Activated CD8-positive, alpha-beta memory T cell treated with anti-CD3 and anti-CD28 coated beads, Interleukin-2, amount 50 U/mL, for 1 hour (primary cell): ENCODE results near the gene REXO4.

Experiments used
- DNase-seq: peaks from one replicate; pipeline ENCODE4 v3.0.0-alpha.2; 2020; ENCODE audit errors: extremely low read depth

REXO4 gene

DNA sequence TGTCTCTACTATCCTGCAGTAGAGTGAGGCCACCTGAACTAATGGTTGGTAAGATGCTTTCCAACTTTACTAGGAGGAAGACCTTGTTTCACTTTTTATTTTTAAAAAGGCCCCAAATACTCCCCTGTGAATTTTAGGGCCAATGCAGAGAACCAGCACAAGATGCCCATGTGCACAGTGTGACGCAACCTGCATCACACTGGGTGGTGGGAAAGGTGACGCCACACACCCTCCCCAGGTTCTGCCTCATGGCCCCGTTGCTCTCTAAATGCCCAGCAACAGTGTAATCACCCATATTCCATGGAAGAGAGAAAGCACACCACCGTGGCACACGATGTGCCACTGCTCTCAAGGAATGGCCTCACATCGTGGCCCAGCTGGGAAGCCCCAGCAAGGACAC, 48.4 kb downstream of the REXO4 start:
- DNase-seq: no peak

DNA sequence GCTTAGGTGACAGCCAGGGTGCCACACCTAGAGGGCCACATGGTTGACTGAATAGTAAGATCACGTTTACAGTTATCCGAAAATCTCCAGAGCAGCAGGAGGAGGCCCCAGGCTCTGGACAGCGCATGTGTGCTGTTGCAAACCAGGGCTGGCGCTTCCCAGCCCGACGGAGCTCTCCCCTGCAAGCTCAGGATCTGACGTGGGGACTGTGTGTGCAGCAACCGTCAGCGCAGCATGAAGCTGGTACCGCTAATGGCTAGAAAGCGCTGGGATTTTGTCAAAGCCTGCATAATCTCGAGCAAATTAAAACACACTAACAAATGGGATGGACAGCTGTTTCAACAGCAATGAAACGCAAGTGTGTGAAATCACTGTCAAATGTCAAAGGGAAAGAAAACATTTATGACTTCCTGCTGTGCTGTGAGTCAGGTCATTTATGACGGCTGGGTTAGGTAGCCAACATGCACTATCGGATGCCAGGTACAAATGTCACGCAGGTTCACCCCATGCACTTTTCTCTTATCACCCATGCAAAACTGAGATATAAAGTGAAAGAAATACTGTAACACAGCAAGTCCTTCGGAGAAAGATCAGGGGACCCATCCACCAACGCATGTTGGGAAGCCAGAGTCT, 49.4 kb downstream of the REXO4 start:
- DNase-seq: no peak

DNA sequence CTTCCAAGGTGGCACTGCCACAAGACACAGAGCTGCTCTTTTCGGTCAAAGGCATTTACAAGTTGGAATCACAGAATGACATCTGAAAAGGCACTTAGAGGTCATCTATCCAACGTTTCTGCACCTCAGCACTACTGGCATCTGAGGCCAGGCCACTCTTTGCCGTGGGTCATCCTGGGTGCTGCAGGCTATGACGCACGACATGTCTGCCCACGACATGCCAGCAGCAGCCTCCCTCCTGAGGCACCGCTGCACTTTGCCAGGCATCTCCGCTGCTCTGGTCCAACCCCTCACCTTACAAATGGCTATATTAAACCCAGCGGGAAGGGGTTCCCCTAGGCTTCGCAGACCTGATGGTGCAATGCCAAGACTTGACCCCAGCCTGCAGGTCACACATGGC, 50.0 kb downstream of the REXO4 start:
- DNase-seq: no peak

DNA sequence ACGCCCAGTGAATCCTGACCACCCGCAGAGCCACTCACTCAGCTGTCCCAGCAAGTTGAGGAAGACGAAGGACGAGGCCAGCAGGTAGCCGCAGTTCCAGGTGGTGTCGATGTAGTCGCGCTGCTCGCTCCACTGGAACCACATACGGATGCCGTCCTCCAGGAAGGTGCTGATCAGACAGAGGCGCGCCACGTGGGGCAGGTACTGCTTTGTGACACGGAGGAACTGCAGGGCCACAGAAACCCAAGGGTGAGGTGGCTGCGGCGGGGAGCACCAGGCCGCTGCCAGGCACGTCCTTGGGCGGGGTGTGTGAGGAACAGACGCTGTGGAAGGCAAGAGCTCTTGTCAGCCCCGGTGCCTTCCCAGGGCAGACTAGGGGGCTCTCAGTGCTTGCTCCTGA, 50.6 kb downstream of the REXO4 start:
- DNase-seq: no peak

DNA sequence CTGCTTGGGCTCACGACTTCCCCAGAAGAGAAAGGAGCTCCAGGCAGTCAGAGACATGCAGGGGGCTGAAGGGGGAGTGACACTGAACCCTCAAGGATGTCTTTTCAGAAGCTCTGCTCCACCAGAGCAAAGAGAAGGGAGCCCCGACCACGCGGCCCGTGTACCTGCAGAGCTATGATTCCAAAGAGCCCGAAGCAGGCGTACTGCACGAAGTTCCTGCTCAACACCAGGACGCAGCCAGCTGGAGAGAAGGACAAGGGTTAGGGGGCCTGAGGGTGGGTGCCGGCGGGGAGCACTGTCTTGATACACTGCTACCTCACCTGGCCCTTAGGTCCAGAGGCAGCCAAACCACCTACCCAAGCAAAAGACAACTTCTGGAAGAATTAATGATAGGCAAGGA, 51.4 kb downstream of the REXO4 start:
- no peak for DNase-seq

DNA sequence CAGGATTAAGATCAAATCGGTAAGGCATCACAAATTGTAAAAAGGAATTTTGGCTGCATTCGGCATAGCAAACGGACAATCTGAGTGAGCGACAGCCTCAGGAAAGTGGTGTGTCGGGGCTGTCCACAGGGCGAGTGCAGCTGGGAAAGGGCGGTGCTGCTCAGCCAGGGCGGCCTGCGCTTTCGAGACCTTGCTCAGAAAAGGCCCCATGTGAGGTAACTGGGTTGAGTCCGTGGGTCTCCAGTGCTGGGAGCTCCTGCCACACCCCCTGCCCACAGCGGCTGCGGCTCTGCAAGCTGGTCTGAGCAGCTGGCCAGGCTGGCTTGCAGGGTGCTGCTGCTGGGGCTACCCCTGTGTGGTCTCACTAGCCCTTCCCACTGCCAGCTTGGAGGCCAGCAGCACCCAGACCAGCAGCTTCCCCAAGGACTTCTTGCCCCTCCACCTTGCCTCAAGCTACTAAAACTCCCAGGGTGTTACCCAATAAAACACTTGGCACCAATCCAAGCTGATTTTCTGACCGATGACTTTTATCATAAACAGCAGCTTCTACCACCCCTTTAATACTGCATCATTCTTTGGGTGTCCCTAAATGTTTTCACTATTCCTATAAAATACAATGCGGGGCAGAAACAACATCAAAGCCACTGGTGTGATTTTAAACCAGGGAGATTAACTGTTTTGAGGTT, 55.3 kb downstream of the REXO4 start:
- DNase-seq: no peak

DNA sequence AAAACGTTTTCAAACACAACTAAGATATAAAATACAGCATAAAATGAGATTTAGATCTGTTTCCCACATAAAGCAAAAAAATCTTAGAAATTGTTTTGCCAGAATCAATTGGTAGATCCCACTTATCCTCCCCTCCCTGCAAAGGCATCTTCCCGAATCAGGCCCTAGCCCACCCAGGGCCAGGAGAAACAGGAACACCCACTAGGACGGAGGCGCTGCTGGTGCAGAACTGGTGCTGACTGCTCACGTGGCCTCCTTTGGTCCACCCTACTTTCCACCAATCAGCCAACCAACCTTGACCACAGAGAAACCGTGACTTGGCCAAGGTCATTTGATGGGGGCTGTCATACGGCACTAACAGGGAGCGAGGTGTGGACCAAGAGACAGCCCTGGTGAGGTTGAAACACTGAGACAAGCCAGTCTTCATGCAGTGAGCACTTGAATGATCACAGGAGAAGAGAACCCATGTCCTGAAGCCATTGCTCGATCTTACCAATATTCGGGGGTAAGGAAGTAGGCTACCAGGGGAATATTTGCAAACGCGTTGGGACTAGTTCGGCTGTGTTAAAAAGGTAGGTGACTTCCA, 56.2 kb downstream of the REXO4 start:
- no peak for DNase-seq

DNA sequence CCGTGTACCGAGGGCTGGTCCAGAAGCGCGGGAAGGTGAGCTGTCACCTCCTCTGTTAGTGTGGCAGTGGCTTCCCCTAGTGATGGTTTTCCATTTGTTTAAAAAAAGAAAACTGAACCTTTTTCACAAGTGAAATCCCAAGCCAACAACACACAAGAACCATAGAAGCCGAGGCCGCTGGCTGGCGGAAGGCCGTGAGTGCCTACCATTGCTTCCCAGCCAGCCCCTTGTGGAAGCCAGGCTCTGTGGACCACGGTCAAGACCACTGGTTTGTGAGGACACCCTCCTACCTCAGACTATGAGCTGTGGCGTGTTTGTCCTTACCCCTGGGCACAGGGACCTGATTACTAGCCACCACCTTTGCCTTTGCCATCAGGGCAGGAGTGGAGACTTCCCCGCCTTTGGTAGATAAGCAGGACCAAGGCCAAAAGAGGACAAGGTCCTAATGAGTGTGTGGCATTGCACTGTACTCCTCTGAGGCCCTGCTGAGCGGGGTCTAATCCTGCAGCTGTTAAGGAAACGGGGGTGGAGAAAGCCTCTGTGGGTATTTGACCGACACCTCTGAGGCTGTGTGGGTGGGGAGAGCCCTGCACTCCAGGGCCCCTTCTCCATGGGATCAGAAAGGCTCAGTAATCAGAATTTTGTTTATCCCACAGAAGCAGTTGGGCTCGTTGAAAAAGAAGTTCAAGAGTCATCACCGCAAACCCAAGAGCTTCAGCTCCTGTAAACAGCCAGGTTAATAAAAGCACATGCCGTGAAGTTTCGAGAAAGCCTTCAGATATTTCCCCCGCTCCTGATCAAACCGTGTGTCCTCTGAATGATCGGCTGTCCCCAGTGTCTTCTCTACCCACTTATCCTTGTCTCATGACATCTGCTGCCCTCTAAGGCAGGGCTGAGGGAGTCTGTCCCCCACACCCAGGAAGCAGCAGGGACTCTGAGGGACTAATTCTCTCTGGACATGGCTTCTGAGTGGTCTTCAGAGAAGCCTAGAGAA, 57.1 kb downstream of the REXO4 start:
- no peak for DNase-seq

DNA sequence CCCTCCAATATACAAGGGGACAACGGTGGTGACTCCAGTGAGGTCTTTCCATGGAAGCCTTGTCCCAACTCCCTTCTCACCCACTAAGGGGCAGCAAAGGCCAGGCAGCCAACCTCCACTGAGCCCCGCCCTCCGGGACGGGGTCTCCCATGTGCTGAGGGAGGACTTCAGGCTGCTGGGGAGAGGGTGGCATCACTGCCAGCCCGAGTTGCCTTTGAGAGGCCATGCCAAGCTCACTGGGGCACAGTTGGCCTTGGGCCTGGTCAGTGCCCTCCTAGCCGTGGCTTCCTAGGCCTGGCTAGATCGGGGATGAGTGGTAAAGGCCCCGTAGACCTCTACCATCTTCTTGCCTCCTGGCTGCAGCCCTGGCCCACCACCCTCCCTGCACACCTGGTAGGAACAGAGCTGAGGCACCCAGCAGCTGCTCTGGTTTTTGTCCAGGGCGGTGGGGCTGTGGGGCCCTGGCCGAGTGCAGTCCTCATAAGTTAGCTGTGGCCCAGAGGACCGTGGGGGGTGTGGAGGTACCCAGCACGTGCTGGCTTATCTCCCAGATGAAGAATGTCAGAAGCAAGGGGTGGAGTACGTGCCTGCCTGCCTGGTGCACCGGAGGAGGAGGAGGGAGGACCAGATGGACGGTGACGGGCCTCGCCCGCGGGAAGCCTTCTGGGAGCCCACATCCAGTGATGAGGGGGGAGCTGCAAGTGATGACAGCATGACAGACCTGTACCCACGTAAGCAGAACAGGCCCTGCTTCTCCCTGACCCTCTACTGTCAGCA, 58.2 kb downstream of the REXO4 start:
- no peak for DNase-seq

DNA sequence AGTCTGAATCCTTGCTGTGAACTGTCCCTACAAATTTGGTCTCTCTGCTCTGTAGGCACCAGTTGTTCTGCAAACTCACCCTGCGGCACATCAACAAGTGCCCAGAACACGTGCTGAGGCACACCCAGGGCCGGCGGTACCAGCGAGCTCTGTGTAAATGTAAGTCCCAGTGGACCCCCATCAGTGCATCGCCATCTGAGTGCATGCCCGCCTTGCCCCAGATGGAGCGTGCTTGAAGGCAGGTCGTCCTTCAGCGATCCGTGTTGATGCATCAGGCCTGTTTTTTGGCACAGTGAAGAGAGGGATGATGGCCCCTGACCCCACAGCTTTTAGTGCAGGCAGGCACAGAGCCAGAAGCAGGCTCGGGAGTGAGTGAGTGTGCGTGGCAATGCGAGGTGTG, 60.2 kb downstream of the REXO4 start:
- DNase-seq: no peak

DNA sequence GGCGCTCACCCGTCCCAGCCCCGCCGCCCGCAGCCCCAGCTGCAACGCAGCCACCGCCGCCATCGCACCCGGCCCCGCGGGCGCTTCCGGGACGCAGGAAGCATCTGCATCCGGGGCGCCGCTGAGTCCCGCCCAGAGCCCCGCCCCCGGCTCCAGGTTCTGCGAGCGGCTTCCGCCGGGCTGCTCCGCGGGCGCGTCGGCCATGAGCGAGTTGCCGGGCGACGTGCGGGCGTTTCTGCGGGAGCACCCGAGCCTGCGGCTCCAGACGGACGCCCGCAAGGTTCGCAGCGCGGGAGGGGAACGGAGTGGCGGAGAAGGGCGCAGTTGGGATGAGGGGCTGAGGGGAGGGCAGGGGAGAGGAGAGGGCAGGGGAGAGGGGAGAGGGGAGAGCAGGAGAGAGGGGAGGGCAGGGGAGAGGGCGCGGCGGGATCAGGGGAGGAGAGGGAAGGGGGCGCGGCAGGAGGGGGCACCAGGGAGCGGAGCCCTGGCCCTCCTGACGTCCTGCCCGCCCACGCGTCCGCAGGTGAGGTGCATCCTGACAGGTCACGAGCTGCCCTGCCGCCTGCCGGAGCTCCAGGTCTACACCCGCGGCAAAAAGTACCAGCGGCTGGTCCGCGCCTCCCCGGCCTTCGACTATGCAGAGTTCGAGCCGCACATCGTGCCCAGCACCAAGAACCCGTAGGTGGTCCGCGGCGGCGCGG, 61.3 kb downstream of the REXO4 start, which contains the start of the genes SURF1 and SURF2:
Gene SURF1, minus strand, starts transcription at position 97 of the 701 bp plus-strand sequence. Its CDS starts 34 bp downstream, at position 63.
Gene SURF2, plus strand, starts transcription at position 160 of the 701 bp plus-strand sequence. Its CDS starts 43 bp downstream, at position 203.
- DNase-seq: no peak
